Hepatocyte (in vitro differentiated cells): ENCODE results near the gene PRPSAP1. TPM values are rescaled to one million over a fixed set of nuclear protein-coding genes. Genes with fewer than 3 reads are reported as not detected.

Experiments
- DNase-seq: peaks from one replicate; pipeline ENCODE4 v3.0.0-alpha.2; 2016; ENCODE audit warnings: low spot score
- H2AFZ ChIP-seq: fragments of 200-600 bp; sonication (generic); 2 replicates; pipeline ENCODE4 v1.6.0; 2016; ENCODE audit warnings: antibody characterized with exemption, mild to moderate bottlenecking
- H3K27ac ChIP-seq: fragments of 200-600 bp; sonication (generic); 2 replicates; pipeline ENCODE4 v1.5.1; 2016; ENCODE audit warnings: mild to moderate bottlenecking
- H3K27me3 ChIP-seq: fragments of 200-600 bp; sonication (generic); 2 replicates; pipeline ENCODE4 v1.6.1; 2016
- H3K36me3 ChIP-seq: fragments of 200-600 bp; sonication (generic); replicated peaks from 2 replicates; pipeline ENCODE4 v1.5.1; 2016; ENCODE audit warnings: low read depth; ENCODE audit not compliant: insufficient read depth
- H3K4me1 ChIP-seq: fragments of 200-600 bp; sonication (generic); 2 replicates; pipeline ENCODE4 v1.5.1; 2016; ENCODE audit warnings: mild to moderate bottlenecking, moderate library complexity; ENCODE audit not compliant: insufficient read depth
- H3K4me2 ChIP-seq: fragments of 200-600 bp; sonication (generic); 2 replicates; pipeline ENCODE4 v1.6.0; 2016
- H3K4me3 ChIP-seq: fragments of 200-600 bp; sonication (generic); 2 replicates; pipeline ENCODE4 v1.5.1; 2016; ENCODE audit warnings: mild to moderate bottlenecking
- H3K79me2 ChIP-seq: fragments of 200-600 bp; sonication (generic); 2 replicates; pipeline ENCODE4 v1.6.0; 2017; ENCODE audit warnings: mild to moderate bottlenecking
- H3K9me2 ChIP-seq: fragments of 200-600 bp; sonication (generic); replicated peaks from 2 replicates; pipeline ENCODE4 v1.6.0; 2017; ENCODE audit warnings: mild to moderate bottlenecking; ENCODE audit not compliant: insufficient read depth
- H3K9me3 ChIP-seq: fragments of 200-600 bp; sonication (generic); 2 replicates; pipeline ENCODE4 v1.5.1; 2016; ENCODE audit warnings: low read depth, mild to moderate bottlenecking
- H4K20me1 ChIP-seq: fragments of 200-600 bp; sonication (generic); 2 replicates; pipeline ENCODE4 v1.6.0; 2016; ENCODE audit warnings: mild to moderate bottlenecking; ENCODE audit not compliant: insufficient read depth, poor library complexity, severe bottlenecking
- EZH2 ChIP-seq: fragments of 200-600 bp; sonication (generic); IDR thresholded peaks from 2 replicates; pipeline ENCODE4 v1.6.1; 2016; ENCODE audit warnings: antibody characterized with exemption, mild to moderate bottlenecking, borderline replicate concordance
- EZH2phosphoT487 ChIP-seq: fragments of 200-600 bp; sonication (generic); IDR thresholded peaks from one replicate; pipeline ENCODE4 v1.6.1; 2018; ENCODE audit warnings: antibody characterized with exemption, mild to moderate bottlenecking, low read depth, moderate library complexity; ENCODE audit not compliant: unreplicated experiment, severe bottlenecking
- WGBS: methylation state at CpG from one replicate; pipeline ENCODE4 v1.1.6; 2016; ENCODE audit warnings: low lambda C conversion rate; ENCODE audit errors: missing lambda C conversion rate; 5-methylcytosine and 5-hydroxymethylcytosine counted together
- polyA plus RNA-seq: library from polyadenylated mRNA; unstranded; fragments of >200 nt; fragmentation: Nextera tagmentation; extraction: Ambion mirVana; gene quantifications from 2 replicates; pipeline ENCODE4 v1.2.1, GENCODE V29; 2016
- total RNA-seq: library from RNA; depleted of rRNA; stranded (reverse); fragments of >200 nt; gene quantifications from 2 replicates; pipeline ENCODE4 v1.2.3, GENCODE V29; 2014
- TF ChIP-seq, protein P1 (sequence below): fragments of 200-600 bp; sonication (generic); IDR thresholded peaks from 2 replicates; pipeline ENCODE4 v1.5.1; 2016; ENCODE audit warnings: antibody characterized with exemption, mild to moderate bottlenecking; ENCODE audit not compliant: poor library complexity

Gene PRPSAP1
- total and polyA plus RNA-seq, 2 experiments from 2014 or later = 61.8 to 62.3 TPM

DNA sequence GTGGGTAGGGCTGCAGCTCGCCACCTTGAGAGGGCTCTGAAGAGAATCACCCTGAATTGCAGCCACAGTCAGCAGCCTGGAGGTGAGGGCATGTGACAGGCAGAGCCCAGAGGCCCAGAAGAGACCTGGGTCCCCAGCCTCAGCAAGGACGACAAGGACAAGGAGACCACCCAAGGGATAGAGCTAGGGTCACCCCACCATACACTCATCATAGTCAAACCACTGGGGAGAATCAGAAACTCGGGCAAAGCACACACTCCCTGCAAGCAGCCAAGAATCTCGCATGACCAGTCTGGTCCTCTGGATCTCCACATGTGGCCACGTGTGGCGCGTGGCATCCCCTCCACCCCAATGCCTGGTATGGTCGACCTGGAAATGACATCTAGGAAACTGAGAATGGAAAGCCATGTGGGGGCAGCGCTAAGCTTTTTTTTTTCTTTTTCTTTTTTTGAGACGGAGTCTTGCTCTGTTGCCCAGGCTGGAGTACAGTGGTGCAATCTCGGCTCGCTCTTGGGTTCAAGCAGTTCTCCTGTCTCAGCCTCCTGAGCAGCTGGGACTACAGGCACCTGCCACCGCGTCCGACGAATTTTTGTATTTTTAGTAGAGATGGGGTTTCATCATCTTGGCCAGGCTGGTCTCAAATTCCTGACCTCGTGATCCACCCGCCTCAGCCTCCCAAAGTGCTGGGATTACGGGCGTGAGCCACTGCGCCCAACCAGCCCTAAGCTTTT lies 26.1 kb upstream of the PRPSAP1 start:
- H2AFZ ChIP-seq = no peak overlapping the region
- peaks cover 21% of the 10 kb centered on the region for H3K4me1 ChIP-seq
- no peak overlapping the region for H3K4me3 ChIP-seq
- no peaks in the 10 kb centered on the region for H3K36me3 ChIP-seq
- WGBS = 93% methylated on average over 21 of the region's 21 CpGs
- H3K79me2 ChIP-seq = no peaks in the 10 kb centered on the region
- no peak for DNase-seq
- H4K20me1 ChIP-seq = no peaks in the 10 kb centered on the region
- H3K9me2 ChIP-seq = no peaks in the 10 kb centered on the region
- H3K4me2 ChIP-seq = no peak overlapping the region
- TF ChIP-seq EZH2 = no peak
- TF ChIP-seq, protein P1, sequence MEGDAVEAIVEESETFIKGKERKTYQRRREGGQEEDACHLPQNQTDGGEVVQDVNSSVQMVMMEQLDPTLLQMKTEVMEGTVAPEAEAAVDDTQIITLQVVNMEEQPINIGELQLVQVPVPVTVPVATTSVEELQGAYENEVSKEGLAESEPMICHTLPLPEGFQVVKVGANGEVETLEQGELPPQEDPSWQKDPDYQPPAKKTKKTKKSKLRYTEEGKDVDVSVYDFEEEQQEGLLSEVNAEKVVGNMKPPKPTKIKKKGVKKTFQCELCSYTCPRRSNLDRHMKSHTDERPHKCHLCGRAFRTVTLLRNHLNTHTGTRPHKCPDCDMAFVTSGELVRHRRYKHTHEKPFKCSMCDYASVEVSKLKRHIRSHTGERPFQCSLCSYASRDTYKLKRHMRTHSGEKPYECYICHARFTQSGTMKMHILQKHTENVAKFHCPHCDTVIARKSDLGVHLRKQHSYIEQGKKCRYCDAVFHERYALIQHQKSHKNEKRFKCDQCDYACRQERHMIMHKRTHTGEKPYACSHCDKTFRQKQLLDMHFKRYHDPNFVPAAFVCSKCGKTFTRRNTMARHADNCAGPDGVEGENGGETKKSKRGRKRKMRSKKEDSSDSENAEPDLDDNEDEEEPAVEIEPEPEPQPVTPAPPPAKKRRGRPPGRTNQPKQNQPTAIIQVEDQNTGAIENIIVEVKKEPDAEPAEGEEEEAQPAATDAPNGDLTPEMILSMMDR = no peak
- TF ChIP-seq EZH2phosphoT487 = no peak
- H3K9me3 ChIP-seq = no peaks in the 10 kb centered on the region
- H3K27ac ChIP-seq = no peak overlapping the region
- peaks cover 6% of the 10 kb centered on the region for H3K27me3 ChIP-seq

DNA sequence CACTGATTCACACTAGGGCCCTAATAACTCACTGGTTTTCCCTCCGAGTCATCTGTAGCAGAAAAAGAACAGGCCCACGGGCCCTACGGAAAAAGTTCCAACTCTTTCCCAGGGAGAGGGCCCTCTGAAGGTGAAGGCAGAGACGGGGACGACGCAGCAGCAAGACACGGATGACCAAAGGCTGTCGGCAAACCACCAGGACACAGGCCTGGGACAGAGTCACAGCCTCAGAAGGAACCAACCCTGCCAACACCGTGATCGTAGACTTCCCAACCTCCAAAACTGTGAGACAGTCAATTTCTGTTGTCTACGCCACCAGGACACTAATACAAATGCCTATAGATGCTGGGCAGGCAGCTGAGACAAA lies 25.5 kb upstream of the PRPSAP1 start:
- TF ChIP-seq, protein P1 = no peak
- TF ChIP-seq EZH2phosphoT487 = no peak
- TF ChIP-seq EZH2 = no peak
- H4K20me1 ChIP-seq = no peaks in the 10 kb centered on the region
- no peak overlapping the region for H3K27ac ChIP-seq
- no peak overlapping the region for H3K4me2 ChIP-seq
- H3K27me3 ChIP-seq = peaks cover 6% of the 10 kb centered on the region
- H3K4me1 ChIP-seq = peaks cover 17% of the 10 kb centered on the region
- WGBS = 88% methylated on average over 11 of the region's 11 CpGs
- no peak overlapping the region for H3K4me3 ChIP-seq
- no peaks in the 10 kb centered on the region for H3K9me2 ChIP-seq
- H3K9me3 ChIP-seq = no peaks in the 10 kb centered on the region
- H3K36me3 ChIP-seq = no peaks in the 10 kb centered on the region
- H2AFZ ChIP-seq = no peak overlapping the region
- DNase-seq = no peak
- no peaks in the 10 kb centered on the region for H3K79me2 ChIP-seq

DNA sequence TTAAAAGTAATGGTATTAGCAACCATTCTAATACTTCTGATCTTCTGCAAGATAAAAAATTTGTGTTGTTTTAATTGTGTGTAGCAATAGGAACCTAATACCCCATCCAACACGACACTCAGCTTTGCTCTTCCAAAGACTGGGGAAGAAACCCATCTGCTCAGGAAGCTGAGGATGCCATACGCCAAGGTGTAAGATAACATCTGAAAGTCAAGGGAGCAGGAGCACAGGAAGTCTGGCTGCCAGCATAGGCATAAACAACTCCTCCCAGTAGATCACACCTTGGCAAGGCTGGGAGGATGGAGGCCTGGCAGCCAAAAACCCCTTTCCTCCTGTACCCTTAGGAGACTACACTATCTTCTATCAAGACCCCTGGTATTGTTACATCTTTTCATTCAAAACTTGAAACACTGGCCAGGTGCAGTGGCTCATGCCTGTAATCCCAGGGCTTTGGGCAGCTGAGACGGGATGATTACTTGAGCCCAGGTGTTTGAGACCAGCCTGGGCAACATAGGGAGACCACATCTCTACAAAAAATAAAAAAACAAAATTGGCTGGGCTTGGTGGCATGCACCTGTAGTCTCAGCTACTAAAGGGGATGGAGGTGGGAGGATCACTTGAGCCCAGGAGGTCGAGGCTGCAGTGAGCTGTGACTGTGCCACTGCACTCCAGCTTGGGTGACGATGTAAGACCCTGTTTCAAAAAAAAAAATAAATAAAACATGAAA lies 25.0 kb upstream of the PRPSAP1 start:
- Histone ChIP-seq H3K79me2 (no peaks in the 10 kb centered on the region), H3K4me2 (no peak overlapping the region), H3K4me1 (peaks cover 14% of the 10 kb centered on the region), H2AFZ (no peak overlapping the region), H3K9me3 (no peaks in the 10 kb centered on the region), H3K36me3 (no peaks in the 10 kb centered on the region), H3K9me2 (no peaks in the 10 kb centered on the region), H3K27ac (no peak overlapping the region), H4K20me1 (no peaks in the 10 kb centered on the region), H3K4me3 (no peak overlapping the region), H3K27me3 (peaks cover 6% of the 10 kb centered on the region)
- TF ChIP-seq, protein P1 = no peak
- no peak for DNase-seq
- 84% methylated on average over 5 of the region's 5 CpGs for WGBS
